GM12865 (cell line): ENCODE results near the gene TCERG1L.
A peak's percentile ranks its signal among the peaks of the same experiment; 100 is the strongest.

Experiments used
- DNase-seq: peaks from one replicate; pipeline ENCODE4 v3.0.0; 2010; ENCODE audit warnings: low read depth
- H3K4me3 ChIP-seq: 2 replicates; pipeline ENCODE4 v1.5.1; 2011; ENCODE audit warnings: mild to moderate bottlenecking, low read depth, low read length, control low read depth
- CTCF ChIP-seq: IDR thresholded peaks from 2 replicates; pipeline ENCODE4 v1.5.1; 2011; ENCODE audit warnings: low read length, control low read depth, low read depth, inconsistent platforms; ENCODE audit not compliant: insufficient read depth; ENCODE audit errors: missing control alignments

The TCERG1L gene

GRCh38 chr10:131246089-131246488 lies 65.4 kb downstream of the TCERG1L start:
- DNase-seq, result no peak
- TF ChIP-seq CTCF, result no peak
- H3K4me3 ChIP-seq, result no peak overlapping the region

GRCh38 chr10:131245475-131246059 lies 66.0 kb downstream of the TCERG1L start:
- TF ChIP-seq CTCF, result no peak
- no peak for DNase-seq
- H3K4me3 ChIP-seq, result no peak overlapping the region

GRCh38 chr10:131244836-131245235 lies 66.7 kb downstream of the TCERG1L start:
- DNase-seq, result no peak

GRCh38 chr10:131243076-131243475 lies 68.4 kb downstream of the TCERG1L start:
- no peak for DNase-seq
- TF ChIP-seq CTCF, result no peak
- H3K4me3 ChIP-seq, result no peak overlapping the region

More at GRCh38 chr10:131244836-131245235, 66.7 kb downstream of the TCERG1L start:
- no peak for TF ChIP-seq CTCF
- H3K4me3 ChIP-seq, result no peak overlapping the region

DNA sequence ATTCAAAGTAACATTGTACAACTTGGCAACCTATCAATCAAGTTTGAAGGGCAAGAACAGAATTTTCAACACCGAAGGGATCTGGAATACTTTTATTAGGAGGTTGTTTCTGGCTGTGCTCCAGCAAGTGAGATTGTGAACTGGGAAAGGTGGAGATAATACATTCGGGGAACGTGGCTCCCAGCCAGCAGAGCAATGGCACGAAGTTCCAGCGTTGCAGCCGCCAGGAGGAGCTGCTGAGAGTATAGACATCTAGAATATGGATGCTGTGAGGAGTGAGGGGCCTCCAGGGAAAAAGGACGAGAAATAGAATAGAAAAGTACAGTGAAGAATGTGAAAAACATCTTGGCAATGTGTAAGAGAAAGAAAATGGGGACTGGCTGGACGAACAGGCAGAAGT lies 69.5 kb downstream of the TCERG1L start:
- TF ChIP-seq CTCF, result peak; percentile 3
- no peak for DNase-seq
- no peak overlapping the region for H3K4me3 ChIP-seq

GRCh38 chr10:131240691-131241090 lies 70.8 kb downstream of the TCERG1L start:
- no peak for DNase-seq
- no peak for TF ChIP-seq CTCF
- H3K4me3 ChIP-seq, result no peak overlapping the region

- no peak for TF ChIP-seq CTCF
- DNase-seq, result no peak
- no peak overlapping the region for H3K4me3 ChIP-seq
Observed at GRCh38 chr10:131239926-131240325, 71.6 kb downstream of the TCERG1L start.
